AG09319 (cell line): ENCODE data around the gene ASCC1.

Experiments used
- DNase-seq: peaks from one replicate; pipeline ENCODE4 v3.0.0-alpha.2; 2010; ENCODE audit warnings: low read depth; ENCODE audit errors: extremely low read depth
- CTCF ChIP-seq: IDR thresholded peaks from 2 replicates; pipeline ENCODE4 v1.5.1; 2011; ENCODE audit warnings: low read depth, mild to moderate bottlenecking, inconsistent platforms, low read length, moderate library complexity

ASCC1 gene

GRCh38 chr10:72235544-72236279 is 19.6 kb upstream of the ASCC1 start:
- DNase-seq = no peak
- no peak for TF ChIP-seq CTCF

- no peak for TF ChIP-seq CTCF
- DNase-seq = no peak
Measured at GRCh38 chr10:72234560-72235095, 18.6 kb upstream of the ASCC1 start.

GRCh38 chr10:72233621-72234020 is 17.5 kb upstream of the ASCC1 start:
- no peak for TF ChIP-seq CTCF

GRCh38 chr10:72229261-72230251 is 13.5 kb upstream of the ASCC1 start:
- no peak for TF ChIP-seq CTCF
- peak; percentile 75 for DNase-seq

More at GRCh38 chr10:72233621-72234020, 17.5 kb upstream of the ASCC1 start:
- no peak for DNase-seq

GRCh38 chr10:72228318-72228751 is 12.3 kb upstream of the ASCC1 start:
- TF ChIP-seq CTCF = no peak
- no peak for DNase-seq

- TF ChIP-seq CTCF = no peak
- DNase-seq = no peak
Measured at GRCh38 chr10:72227826-72228225, 11.8 kb upstream of the ASCC1 start.
